ENCODE measurements around the gene RABGAP1L. TPM values are rescaled to one million over a fixed set of nuclear protein-coding genes. Genes with fewer than 3 reads are reported as not detected.
"Not testable (repeated sequence)": the region's sequence is repeated elsewhere in the genome, so short reads cannot be mapped to it uniquely, and the experiment has no call there.

Gene RABGAP1L
- total RNA-seq, 4 donors from 2014 or later, result 48.2 to 102 (median 59.1) TPM

DNA sequence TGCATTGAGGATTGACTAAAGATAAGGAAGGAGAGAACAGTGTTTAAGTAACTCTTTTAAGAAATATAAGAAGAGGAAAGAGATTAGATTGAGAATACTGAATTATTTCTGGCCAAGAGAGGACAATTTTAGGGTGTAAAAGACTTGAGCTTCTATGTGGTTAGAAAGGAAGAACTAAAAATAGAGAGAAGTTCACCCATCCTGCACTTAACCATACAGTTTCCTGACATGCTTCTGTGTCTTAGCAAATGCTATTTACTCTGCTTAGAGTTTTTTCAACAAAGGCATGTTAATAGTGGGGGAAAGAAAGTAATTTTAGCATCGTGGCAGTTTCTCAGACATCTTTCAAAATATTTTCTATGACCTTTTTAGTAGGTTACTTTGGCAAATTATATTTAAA lies 165.6 kb downstream of the RABGAP1L start:
- 70% methylated on average over 1 of the region's 1 CpG for WGBS
- TF ChIP-seq POLR2A (IDR thresholded peaks at IDR 0.05), result no peak
- Histone ChIP-seq H3K27me3 (no peaks in the 10 kb centered on the region), H3K9me3 (peaks cover 13% of the 10 kb centered on the region), H3K36me3 (peaks cover 6% of the 10 kb centered on the region), H3K4me1 (no peaks in the 10 kb centered on the region), H3K27ac (no peak overlapping the region), H3K4me3 (no peak overlapping the region)
- DNase-seq (ENCODE audit: low spot score in 2 of 2), result no peak

DNA sequence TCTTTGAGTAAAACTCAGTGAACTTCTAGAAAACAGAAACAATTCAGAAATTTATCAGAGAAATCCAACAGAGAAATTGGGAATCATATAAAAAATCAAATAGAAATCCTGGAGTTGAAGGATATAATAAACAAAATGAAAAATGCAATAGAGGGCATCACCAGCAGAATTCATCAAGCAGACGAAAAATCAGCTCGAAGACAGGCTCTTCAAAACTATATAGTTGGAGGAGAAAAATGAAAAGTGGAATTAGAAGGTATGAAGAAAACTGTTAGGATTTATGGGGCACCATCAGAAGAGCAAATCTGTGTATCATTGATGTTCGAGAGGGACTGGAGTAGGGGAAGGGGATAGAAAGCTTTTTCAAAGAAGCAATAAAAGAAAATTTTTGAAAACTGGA lies 167.0 kb downstream of the RABGAP1L start:
- DNase-seq (ENCODE audit: low spot score in 2 of 2), result no peak
- H3K4me1 ChIP-seq, result no peaks in the 10 kb centered on the region
- H3K4me3 ChIP-seq, result no peak overlapping the region
- H3K36me3 ChIP-seq, result peaks cover 4% of the 10 kb centered on the region
- H3K9me3 ChIP-seq, result peaks cover 7% of the 10 kb centered on the region
- H3K27ac ChIP-seq, result no peak overlapping the region
- no peaks in the 10 kb centered on the region for H3K27me3 ChIP-seq
- TF ChIP-seq POLR2A (IDR thresholded peaks at IDR 0.05), result no peak
- TF ChIP-seq POLR2AphosphoS5 (IDR thresholded peaks at IDR 0.05), result no peak
- TF ChIP-seq, protein P1, sequence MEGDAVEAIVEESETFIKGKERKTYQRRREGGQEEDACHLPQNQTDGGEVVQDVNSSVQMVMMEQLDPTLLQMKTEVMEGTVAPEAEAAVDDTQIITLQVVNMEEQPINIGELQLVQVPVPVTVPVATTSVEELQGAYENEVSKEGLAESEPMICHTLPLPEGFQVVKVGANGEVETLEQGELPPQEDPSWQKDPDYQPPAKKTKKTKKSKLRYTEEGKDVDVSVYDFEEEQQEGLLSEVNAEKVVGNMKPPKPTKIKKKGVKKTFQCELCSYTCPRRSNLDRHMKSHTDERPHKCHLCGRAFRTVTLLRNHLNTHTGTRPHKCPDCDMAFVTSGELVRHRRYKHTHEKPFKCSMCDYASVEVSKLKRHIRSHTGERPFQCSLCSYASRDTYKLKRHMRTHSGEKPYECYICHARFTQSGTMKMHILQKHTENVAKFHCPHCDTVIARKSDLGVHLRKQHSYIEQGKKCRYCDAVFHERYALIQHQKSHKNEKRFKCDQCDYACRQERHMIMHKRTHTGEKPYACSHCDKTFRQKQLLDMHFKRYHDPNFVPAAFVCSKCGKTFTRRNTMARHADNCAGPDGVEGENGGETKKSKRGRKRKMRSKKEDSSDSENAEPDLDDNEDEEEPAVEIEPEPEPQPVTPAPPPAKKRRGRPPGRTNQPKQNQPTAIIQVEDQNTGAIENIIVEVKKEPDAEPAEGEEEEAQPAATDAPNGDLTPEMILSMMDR (IDR thresholded peaks at IDR 0.05), result no peak
- no peak for TF ChIP-seq EP300 (IDR thresholded peaks at IDR 0.05)
- WGBS, result 98% methylated on average over 3 of the region's 3 CpGs

DNA sequence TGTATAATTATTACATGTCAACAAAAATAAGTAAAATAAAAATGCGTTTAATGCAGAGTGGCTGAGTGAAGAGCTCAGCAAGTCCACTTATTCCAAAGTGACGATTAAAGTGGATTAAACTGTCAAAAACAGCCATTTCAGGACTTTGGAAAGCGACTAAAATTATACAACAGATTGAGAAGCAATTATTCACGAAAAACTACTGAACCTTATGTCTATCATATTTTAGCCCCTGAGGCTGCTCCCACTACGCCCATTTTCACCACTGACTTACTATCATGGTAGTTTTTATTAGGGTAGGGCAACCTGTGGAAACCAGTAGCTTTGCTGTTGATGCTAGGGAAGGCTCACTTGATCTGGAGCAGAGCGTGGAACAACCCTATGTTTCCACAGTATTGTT lies 174.1 kb downstream of the RABGAP1L start:
- no peaks in the 10 kb centered on the region for H3K9me3 ChIP-seq
- no peaks in the 10 kb centered on the region for H3K36me3 ChIP-seq
- no peak for DNase-seq (ENCODE audit: low spot score in 2 of 2)
- WGBS, result 96% methylated on average over 6 of the region's 6 CpGs
- TF ChIP-seq POLR2A (IDR thresholded peaks at IDR 0.05), result no peak
- no peak for TF ChIP-seq EP300 (IDR thresholded peaks at IDR 0.05)
- H3K4me1 ChIP-seq, result no peaks in the 10 kb centered on the region
- no peak overlapping the region for H3K4me3 ChIP-seq
- no peaks in the 10 kb centered on the region for H3K27me3 ChIP-seq
- H3K27ac ChIP-seq, result no peak overlapping the region

GRCh38 chr1:174337000-174337681 lies 177.8 kb downstream of the RABGAP1L start:
- TF ChIP-seq EP300 (IDR thresholded peaks at IDR 0.05) (no peak), POLR2A (IDR thresholded peaks at IDR 0.05) (no peak), POLR2AphosphoS5 (IDR thresholded peaks at IDR 0.05) (no peak)
- TF ChIP-seq, protein P1 (IDR thresholded peaks at IDR 0.05), result no peak
- Histone ChIP-seq H3K27ac (no peak overlapping the region), H3K4me3 (no peak overlapping the region), H3K36me3 (no peaks in the 10 kb centered on the region), H3K4me1 (no peaks in the 10 kb centered on the region), H3K27me3 (no peaks in the 10 kb centered on the region), H3K9me3 (no peaks in the 10 kb centered on the region)
- WGBS, result 86% methylated on average over 4 of the region's 4 CpGs
- no peak for DNase-seq (ENCODE audit: low spot score in 2 of 2)

DNA sequence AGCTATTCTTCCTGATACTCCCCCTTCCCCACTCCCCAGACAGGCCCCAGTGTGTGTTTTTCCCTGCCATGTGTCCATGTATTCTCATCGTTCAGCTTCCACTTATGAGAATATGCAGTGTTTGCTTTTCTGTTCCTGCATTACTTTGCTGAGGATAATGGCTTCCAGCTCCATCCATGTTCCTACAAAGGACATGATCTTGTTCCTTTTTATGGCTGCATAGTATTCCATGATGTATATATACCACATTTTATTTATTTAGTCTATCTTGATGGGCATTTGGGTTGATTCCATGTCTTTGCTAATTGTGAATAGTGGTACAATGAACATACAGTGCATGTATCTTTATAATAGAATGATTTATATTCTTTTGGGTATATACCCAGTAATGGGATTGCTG lies 181.1 kb downstream of the RABGAP1L start:
- 96% methylated on average over 1 of the region's 1 CpG for WGBS
- not testable (repeated sequence) for H3K27me3 ChIP-seq; H3K9me3 ChIP-seq; H3K27ac ChIP-seq; H3K36me3 ChIP-seq; DNase-seq (ENCODE audit: low spot score in 2 of 2); H3K4me1 ChIP-seq; H3K4me3 ChIP-seq

DNA sequence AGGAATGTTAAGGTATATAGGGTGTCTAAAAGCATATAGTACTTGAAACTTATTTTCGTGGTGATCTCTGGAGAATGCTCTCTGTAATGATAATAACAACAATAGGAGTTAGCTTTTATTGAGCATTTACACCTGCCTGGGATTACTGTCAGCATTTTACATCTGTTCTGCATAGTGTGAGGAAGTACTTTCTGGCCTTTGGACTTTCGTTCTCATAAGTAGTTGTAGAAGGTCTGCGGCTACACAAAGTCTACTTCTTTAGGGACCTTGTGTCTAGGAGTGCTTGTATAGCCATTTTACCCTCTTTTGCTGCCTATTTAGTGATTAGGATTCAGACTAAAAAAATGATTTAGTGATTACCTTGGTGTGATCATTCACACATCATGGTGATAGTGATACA lies 184.8 kb downstream of the RABGAP1L start:
- peaks cover 5% of the 10 kb centered on the region for H3K9me3 ChIP-seq
- no peak overlapping the region for H3K27ac ChIP-seq
- TF ChIP-seq POLR2A (IDR thresholded peaks at IDR 0.05) (no peak), POLR2AphosphoS5 (IDR thresholded peaks at IDR 0.05) (no peak), EP300 (IDR thresholded peaks at IDR 0.05) (no peak)
- TF ChIP-seq, protein P1 (IDR thresholded peaks at IDR 0.05), result no peak
- H3K4me3 ChIP-seq, result no peak overlapping the region
- 93% methylated on average over 3 of the region's 3 CpGs for WGBS
- no peak for DNase-seq (ENCODE audit: low spot score in 2 of 2)
- no peaks in the 10 kb centered on the region for H3K27me3 ChIP-seq
- no peaks in the 10 kb centered on the region for H3K36me3 ChIP-seq
- H3K4me1 ChIP-seq, result no peaks in the 10 kb centered on the region

DNA sequence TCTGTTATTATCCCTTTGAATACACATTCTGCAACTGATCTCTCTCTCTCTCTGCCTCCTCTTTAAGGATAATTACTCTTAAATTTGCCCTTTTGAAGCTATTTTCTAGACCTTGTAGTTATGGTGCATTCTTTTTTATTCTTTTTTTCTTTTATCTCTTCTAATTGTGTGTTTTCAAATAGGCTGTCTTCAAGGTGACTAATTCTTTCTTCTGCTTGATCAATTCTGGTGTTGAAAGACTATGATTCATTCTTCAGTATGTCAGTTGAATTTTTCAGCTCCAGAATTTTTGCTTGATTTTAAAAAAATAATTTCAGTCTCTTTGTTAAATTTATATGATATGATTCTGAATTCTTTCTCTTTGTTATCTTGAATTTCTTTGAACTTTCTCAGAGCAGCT lies 192.8 kb downstream of the RABGAP1L start:
- H3K4me3 ChIP-seq, result no peak overlapping the region
- no peaks in the 10 kb centered on the region for H3K4me1 ChIP-seq
- no peak for DNase-seq (ENCODE audit: low spot score in 2 of 2)
- no peaks in the 10 kb centered on the region for H3K36me3 ChIP-seq
- TF ChIP-seq POLR2AphosphoS5 (IDR thresholded peaks at IDR 0.05) (no peak), POLR2A (IDR thresholded peaks at IDR 0.05) (no peak), EP300 (IDR thresholded peaks at IDR 0.05) (no peak)
- TF ChIP-seq, protein P1 (IDR thresholded peaks at IDR 0.05), result no peak
- H3K9me3 ChIP-seq, result peaks cover 5% of the 10 kb centered on the region
- H3K27me3 ChIP-seq, result no peaks in the 10 kb centered on the region
- H3K27ac ChIP-seq, result no peak overlapping the region
